Measurements from ENCODE around the gene STAT3.

DNA sequence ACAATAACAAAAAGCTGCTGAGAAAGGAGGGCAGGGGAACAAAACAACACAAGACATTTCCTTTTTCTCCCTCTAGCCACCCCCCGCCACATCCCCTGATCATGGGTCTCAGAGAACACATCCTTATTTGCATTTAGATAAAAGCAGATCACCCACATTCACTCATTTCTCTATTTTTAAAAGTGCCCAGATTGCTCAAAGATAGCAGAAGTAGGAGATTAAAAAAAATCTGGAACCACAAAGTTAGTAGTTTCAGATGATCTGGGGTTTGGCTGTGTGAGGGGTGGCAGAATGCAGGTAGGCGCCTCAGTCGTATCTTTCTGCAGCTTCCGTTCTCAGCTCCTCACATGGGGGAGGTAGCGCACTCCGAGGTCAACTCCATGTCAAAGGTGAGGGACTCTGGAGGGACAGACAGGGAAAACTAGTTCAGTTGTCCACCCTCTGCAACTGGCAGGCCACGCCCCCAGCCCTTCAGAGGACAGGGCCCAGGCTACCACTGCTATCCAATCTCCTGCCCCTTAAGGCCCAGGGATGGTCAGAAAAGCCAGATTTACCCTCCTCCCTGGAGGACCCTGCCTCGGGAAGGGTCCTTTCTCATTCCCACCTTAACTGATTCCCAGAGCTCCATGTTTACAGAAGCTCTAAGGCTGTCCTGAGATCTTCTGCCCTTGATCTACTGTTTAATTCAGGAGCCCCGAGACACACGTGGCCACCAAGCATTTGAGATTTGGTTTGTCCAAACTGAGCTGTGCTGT, 72.7 kb downstream of the STAT3 start:
- TF ChIP-seq POLR2A (IDR thresholded peaks at IDR 0.05), result no peak
- TF ChIP-seq CTCF (IDR thresholded peaks at IDR 0.05 in 4 of 5, conservative IDR thresholded peaks at IDR 0.05 in 1 of 5), result no peak
